Psoas muscle (tissue), 8 donors: Measurements from ENCODE around the gene UTRN. TPM values are rescaled to one million over a fixed set of nuclear protein-coding genes. Genes with fewer than 3 reads are reported as not detected.
A peak's percentile ranks its signal among the peaks of the same experiment; 100 is the strongest.

Experiments used
- ATAC-seq, 4 donors: fragments of 200-7000 bp; cut with Tn5 transposase; one replicate each; pipeline ENCODE4 v1.9.1; 2020; ENCODE audit warnings: moderate library complexity in 3 of 4, mild to moderate bottlenecking in 2 of 4
- DNase-seq, 2 donors: peaks; one replicate each; pipeline ENCODE4 v3.0.0-alpha.2; 2020
- H3K27ac ChIP-seq: fragments of 200-600 bp; one replicate; pipeline ENCODE4 v1.8.0; 2022
- H3K27me3 ChIP-seq, 3 donors: fragments of 200-600 bp in 1 of 3; one replicate each; pipeline versions ENCODE4 v1.6.1 to v1.8.0; 2013 to 2022; ENCODE audit warnings: low read length in 2 of 3, mild to moderate bottlenecking in 2 of 3, moderate library complexity in 1 of 3; ENCODE audit not compliant: insufficient read depth in 3 of 3
- H3K36me3 ChIP-seq, 2 donors: fragments of 200-600 bp in 1 of 2; one replicate each; pipeline versions ENCODE4 v1.6.1 to v1.8.0; 2013 to 2022; ENCODE audit warnings: low read depth in 1 of 2, mild to moderate bottlenecking in 1 of 2, moderate library complexity in 1 of 2; ENCODE audit not compliant: insufficient read depth in 1 of 2
- H3K4me1 ChIP-seq: fragments of 200-600 bp; one replicate; pipeline ENCODE4 v1.8.0; 2022
- H3K4me3 ChIP-seq: fragments of 200-600 bp; one replicate; pipeline ENCODE4 v1.8.0; 2022; ENCODE audit warnings: mild to moderate bottlenecking
- H3K9me3 ChIP-seq: fragments of 200-600 bp; one replicate; pipeline ENCODE4 v1.8.0; 2022
- WGBS, 3 donors: extraction: QIAGEN DNeasy Blood & Tissue Kit; methylation state at CpG; one replicate each; pipeline versions ENCODE4 v1.1.6 to v1.1.7; 2013; 5-methylcytosine and 5-hydroxymethylcytosine counted together
- intact Hi-C, 2 donors: fragments of 100-400 bp; cut with DNase I; formaldehyde crosslinking; loops; one replicate each; pipeline versions ENCODE4 v1.11.0 to v1.14.2; 2022
- polyA plus RNA-seq, 3 donors: library from polyadenylated mRNA; stranded (reverse); fragments of 200-250 nt; gene quantifications; one replicate each; pipeline ENCODE4 v1.2.3, GENCODE V29; 2013
- total RNA-seq, 4 donors: library from RNA; stranded (reverse); fragmentation: NEBNext Ultra II Directional in 2 of 4; extraction: Animal tissue kit (Norgen Biotek cat#: 25700) in 2 of 4; gene quantifications; one replicate each; pipeline versions ENCODE4 v1.2.1 to v1.2.4, GENCODE V29; 2021 to 2023
- TF ChIP-seq, protein P1 (sequence below): fragments of 200-600 bp; IDR thresholded peaks from one replicate; pipeline ENCODE4 v1.8.0; 2022; ENCODE audit warnings: antibody characterized with exemption
- donor health status: healthy with polysubstance abuse.
- donor health status: DM: no; HTN: no; CAD: no; lungs with moderate emphysema.
- donor health status: Bipolar disorder and iron deficiency.
- donor health status: healthy.
- donor health status: DM: yes; HTN: yes; CAD: no.
- donor health status: DM: no; HTN: no; CAD: no.
- donor health status: DM: no; HTN: no; CAD: no.
- donor health status: DM: yes; HTN: yes; CAD: no.

UTRN gene
- total and polyA plus RNA-seq, 7 donors = 6.0 to 64.9 (median 29.1) TPM

DNA sequence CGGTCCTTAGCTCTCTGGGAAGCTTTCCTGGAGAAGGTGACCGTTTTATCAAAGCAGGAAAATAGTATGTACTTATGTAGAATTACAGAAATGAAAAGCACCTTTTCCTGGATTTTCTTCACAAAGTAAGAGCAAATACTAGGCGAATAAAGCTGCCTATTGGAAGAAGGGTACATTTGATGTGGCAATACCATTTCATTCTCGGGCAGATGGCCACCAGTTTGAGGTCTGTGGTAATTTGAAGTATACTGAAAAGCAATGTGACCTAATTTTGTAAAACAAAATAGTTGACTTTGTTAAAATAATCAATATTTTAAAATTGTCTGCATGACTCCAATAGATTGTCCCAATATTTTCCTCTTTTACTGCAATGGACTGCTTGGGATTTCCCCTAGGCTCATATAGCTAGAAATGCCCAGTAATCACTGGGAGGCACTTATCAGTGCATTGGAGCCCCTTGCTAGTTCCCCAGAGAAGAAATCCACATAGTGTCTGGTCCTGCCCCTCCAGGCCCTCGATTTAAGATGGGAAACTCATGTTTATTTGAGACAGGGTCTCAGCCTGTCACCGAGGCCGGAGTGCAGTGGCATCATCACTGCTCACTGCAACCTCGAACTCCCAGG, 7.4 kb upstream of the UTRN start:
- 75 to 88% (median 78%) methylated on average over 8 of the region's 8 CpGs for WGBS, 3 donors
- H3K27ac ChIP-seq = no peak overlapping the region

DNA sequence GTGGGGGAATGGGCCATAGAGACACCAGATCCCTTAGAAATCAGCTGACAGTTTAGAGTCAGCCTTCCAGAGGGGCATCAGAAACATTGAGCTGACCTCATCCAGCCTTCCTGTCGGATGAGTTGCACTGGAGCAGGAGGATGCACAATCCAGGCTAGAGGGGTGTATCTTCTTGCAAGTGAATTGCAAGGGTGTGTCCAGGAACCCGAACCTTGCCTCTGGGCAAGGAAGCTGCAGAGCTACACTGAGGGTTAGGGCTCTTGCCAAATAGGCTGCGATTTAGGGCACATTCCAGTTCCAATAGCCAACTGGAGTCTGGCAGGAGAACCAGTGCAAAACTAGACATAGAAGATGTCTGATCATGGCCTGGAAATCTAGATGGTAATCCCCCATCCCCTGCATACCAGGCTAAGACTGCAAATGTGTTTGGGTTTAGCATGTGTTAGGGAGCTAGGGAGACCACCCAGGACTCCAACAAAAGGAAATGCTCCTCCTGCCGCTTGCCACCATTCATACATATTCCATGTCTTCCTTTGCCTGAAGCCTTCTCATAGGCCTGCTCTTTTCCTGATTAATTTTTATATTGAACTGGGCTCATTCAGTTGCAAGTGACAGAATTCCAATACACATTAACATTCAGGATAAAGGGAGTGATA, 6.3 kb upstream of the UTRN start:
- no peak overlapping the region for H3K27ac ChIP-seq
- TF ChIP-seq, protein P1, sequence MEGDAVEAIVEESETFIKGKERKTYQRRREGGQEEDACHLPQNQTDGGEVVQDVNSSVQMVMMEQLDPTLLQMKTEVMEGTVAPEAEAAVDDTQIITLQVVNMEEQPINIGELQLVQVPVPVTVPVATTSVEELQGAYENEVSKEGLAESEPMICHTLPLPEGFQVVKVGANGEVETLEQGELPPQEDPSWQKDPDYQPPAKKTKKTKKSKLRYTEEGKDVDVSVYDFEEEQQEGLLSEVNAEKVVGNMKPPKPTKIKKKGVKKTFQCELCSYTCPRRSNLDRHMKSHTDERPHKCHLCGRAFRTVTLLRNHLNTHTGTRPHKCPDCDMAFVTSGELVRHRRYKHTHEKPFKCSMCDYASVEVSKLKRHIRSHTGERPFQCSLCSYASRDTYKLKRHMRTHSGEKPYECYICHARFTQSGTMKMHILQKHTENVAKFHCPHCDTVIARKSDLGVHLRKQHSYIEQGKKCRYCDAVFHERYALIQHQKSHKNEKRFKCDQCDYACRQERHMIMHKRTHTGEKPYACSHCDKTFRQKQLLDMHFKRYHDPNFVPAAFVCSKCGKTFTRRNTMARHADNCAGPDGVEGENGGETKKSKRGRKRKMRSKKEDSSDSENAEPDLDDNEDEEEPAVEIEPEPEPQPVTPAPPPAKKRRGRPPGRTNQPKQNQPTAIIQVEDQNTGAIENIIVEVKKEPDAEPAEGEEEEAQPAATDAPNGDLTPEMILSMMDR = no peak
- peak; percentile 46 to 90 (median 68) for ATAC-seq
- 42 to 56% (median 47%) methylated on average over 4 of the region's 4 CpGs for WGBS, 3 donors
- H3K9me3 ChIP-seq = no peaks in the 10 kb centered on the region
- peaks cover 2% of the 10 kb centered on the region for H3K4me1 ChIP-seq
- no peaks in the 10 kb centered on the region for H3K36me3 ChIP-seq
- no peak overlapping the region for H3K4me3 ChIP-seq
- intact Hi-C loops = no loop called here
- DNase-seq = no peak
- H3K27me3 ChIP-seq = no peaks in the 10 kb centered on the region

More for the DNA sequence above, 7.4 kb upstream of the UTRN start:
- no peaks in the 10 kb centered on the region for H3K36me3 ChIP-seq
- H3K4me1 ChIP-seq = no peaks in the 10 kb centered on the region
- ATAC-seq (no peak), DNase-seq (no peak)
- H3K4me3 ChIP-seq = no peak overlapping the region
- TF ChIP-seq, protein P1 = no peak
- H3K27me3 ChIP-seq = no peaks in the 10 kb centered on the region
- intact Hi-C loops = no loop called here
- H3K9me3 ChIP-seq = no peaks in the 10 kb centered on the region

DNA sequence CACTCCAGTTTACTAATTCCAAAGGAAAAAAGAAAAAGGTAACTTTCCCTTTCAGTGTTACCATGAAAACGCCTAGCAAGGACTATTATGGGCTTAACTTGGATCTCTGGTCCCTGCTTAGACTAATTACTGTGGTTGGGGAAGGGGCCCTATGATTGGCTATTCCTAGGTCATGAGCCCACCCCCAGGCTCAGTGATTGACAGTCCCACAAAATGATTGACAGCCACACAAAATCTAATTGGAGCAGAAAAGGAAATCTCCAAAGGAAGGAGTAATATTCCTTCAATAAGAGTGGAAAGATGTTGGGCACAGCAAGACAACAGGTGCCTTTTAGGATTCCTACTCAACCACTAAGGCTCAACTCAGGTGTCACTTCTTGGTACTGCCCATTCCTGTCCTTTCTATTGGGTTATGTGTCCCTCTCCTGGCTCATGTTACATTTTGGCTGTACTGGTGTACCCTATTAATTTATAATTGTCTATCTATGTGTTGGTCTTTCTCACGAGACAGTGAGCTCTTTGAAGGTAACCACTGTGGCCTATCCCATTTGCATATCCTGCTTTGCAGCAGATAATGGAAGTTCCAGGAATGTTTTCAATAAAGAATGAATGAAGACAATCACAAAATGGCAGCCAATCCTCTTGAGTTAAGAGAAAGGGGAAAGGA, 5.5 kb upstream of the UTRN start:
- 72 to 95% (median 83%) methylated on average over 2 of the region's 2 CpGs for WGBS, 3 donors
- TF ChIP-seq, protein P1 = no peak
- DNase-seq (no peak), ATAC-seq (no peak)
- no peak overlapping the region for H3K27ac ChIP-seq
- H3K4me3 ChIP-seq = no peak overlapping the region
- intact Hi-C loops = no loop called here
- no peaks in the 10 kb centered on the region for H3K9me3 ChIP-seq
- no peaks in the 10 kb centered on the region for H3K36me3 ChIP-seq
- no peaks in the 10 kb centered on the region for H3K27me3 ChIP-seq
- peaks cover 5% of the 10 kb centered on the region for H3K4me1 ChIP-seq

DNA sequence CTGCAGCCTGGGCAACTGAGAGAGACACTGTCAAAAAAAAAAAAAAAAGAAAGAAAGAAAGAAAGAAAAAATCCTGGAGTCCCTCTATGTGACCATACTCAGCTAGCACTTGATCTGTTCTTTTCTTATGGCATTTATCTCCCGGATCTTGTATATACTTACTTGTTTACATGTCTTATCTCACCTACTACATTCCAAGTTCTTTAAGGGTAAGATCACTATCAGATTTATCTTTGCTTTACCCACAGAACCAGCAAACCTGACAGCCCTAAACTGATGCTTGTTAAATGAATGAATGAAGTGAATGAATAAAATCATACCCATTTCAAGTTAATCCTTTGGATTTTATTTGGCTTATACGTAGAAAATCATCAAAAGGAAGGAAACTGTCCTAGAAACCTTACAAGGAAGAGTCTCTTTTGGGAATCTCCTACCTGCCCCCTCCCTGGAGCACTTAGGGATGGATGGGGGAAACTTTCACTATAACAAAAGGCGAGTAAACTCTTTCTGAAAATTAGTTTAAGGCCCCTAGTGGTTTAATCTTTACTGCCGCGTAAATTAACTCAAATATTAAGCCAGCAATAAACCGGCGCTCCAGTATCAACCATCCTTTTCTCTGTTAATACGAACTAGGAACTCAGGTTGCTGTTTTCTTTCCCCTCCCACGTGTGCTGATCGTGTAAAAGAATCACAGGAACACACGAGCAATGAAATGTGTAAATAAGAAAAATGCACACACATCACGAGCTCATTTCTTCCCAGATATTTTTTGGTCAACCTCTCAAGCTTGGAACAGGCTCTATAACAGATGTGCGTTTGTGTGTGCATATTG, 1.3 kb upstream of the UTRN start:
- ATAC-seq (no peak), DNase-seq (no peak)
- Histone ChIP-seq H3K4me3 (peak overlapping the region; percentile 93), H3K27me3 (no peaks in the 10 kb centered on the region), H3K9me3 (no peaks in the 10 kb centered on the region), H3K4me1 (peaks cover 8% of the 10 kb centered on the region), H3K27ac (peak overlapping the region; percentile 86), H3K36me3 (no peaks in the 10 kb centered on the region)
- TF ChIP-seq, protein P1 = no peak
- intact Hi-C loops = no loop called here
- WGBS, 3 donors = 15 to 24% (median 17%) methylated on average over 13 of the region's 13 CpGs
